Ascending aorta (tissue), 2 donors: ENCODE results near the gene IRF7. TPM values are rescaled to one million over a fixed set of nuclear protein-coding genes. Genes with fewer than 3 reads are reported as not detected.

Source experiments
- DNase-seq, 2 donors: peaks; one replicate each; pipeline ENCODE4 v3.0.0-alpha.2; 2019; ENCODE audit warnings: low spot score in 2 of 2
- H3K27ac ChIP-seq, 2 donors: fragments of 200-600 bp; sonication (generic); one replicate each; pipeline ENCODE4 v1.5.1; 2016 to 2017; ENCODE audit warnings: mild to moderate bottlenecking in 1 of 2
- H3K27me3 ChIP-seq: fragments of 200-600 bp; sonication (generic); one replicate; pipeline ENCODE4 v1.5.1; 2017
- H3K36me3 ChIP-seq, 2 donors: fragments of 200-600 bp; sonication (generic); one replicate each; pipeline ENCODE4 v1.5.1; 2016
- H3K4me1 ChIP-seq, 2 donors: fragments of 200-600 bp; sonication (generic); one replicate each; pipeline ENCODE4 v1.5.1; 2016 to 2017; ENCODE audit warnings: mild to moderate bottlenecking in 1 of 2
- H3K4me3 ChIP-seq, 2 donors: fragments of 200-600 bp; sonication (generic); one replicate each; pipeline ENCODE4 v1.5.1; 2016 to 2017; ENCODE audit warnings: mild to moderate bottlenecking in 1 of 2
- H3K9me3 ChIP-seq, 2 donors: fragments of 200-600 bp; sonication (generic); one replicate each; pipeline ENCODE4 v1.5.1; 2016
- intact Hi-C: fragments of 100-400 bp; cut with DNase I; formaldehyde crosslinking; loops from one replicate; pipeline ENCODE4 v1.15.1; 2023
- total RNA-seq: library from RNA; depleted of rRNA; stranded (reverse); fragments of >200 nt; gene quantifications from one replicate; pipeline ENCODE4 v1.1.0, GENCODE V29; 2016
- TF ChIP-seq, protein P1 (sequence below), 3 experiments: fragments of 200-600 bp in 2 of 3; fragments of 450-650 bp in 1 of 3; sonication (generic) in 2 of 3; IDR thresholded peaks; one replicate each; pipeline ENCODE4 v1.5.1; 2016 to 2019; ENCODE audit warnings: antibody characterized with exemption in 3 of 3, mild to moderate bottlenecking in 1 of 3, moderate library complexity in 1 of 3

The IRF7 gene
- total RNA-seq, 1 donor from 2014 or later, result 44.6 TPM

DNA sequence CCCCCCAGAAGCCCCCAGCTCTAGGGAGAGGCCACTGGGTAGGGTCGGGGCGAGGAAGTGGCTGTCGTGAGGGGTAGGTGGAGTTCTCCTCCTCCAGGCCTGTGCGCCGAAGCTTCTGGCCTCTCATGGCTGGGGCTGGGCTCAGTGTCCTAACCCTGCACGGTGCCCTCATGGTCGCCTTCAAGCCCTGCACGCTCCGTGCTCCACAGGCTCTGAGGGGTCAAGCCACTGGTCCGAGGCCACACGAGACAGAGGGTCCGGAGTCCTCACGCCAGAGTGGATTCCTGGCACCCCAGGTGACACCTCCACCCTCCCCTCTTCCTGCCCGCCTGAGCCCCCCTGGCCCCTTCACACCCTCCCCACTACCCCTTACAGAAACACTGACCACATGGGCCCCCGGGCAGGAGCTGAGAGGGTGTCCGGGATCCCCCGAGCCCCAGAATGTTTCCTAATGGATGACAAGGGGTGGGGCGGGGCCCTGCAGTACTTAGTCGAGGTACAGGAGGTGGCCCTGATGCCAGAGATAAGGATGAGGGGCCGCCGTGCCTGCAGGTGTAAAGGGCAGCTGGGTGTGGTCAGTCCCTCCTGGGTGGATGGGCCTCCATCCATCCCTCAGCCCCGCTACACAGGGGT lies 10.0 kb upstream of the IRF7 start:
- TF ChIP-seq, protein P1, sequence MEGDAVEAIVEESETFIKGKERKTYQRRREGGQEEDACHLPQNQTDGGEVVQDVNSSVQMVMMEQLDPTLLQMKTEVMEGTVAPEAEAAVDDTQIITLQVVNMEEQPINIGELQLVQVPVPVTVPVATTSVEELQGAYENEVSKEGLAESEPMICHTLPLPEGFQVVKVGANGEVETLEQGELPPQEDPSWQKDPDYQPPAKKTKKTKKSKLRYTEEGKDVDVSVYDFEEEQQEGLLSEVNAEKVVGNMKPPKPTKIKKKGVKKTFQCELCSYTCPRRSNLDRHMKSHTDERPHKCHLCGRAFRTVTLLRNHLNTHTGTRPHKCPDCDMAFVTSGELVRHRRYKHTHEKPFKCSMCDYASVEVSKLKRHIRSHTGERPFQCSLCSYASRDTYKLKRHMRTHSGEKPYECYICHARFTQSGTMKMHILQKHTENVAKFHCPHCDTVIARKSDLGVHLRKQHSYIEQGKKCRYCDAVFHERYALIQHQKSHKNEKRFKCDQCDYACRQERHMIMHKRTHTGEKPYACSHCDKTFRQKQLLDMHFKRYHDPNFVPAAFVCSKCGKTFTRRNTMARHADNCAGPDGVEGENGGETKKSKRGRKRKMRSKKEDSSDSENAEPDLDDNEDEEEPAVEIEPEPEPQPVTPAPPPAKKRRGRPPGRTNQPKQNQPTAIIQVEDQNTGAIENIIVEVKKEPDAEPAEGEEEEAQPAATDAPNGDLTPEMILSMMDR (IDR thresholded peaks at IDR 0.05), result no peak
- no peak overlapping the region for H3K4me3 ChIP-seq
- intact Hi-C loops, result loop anchor here (5.0 kb wide), 1 partner anchor 68 kb away; no protein-coding TSS in a partner anchor

GRCh38 chr11:624705-625635 lies 9.2 kb upstream of the IRF7 start, which contains the start of gene CDHR5:
CDHR5 (minus strand) TSS chr11:624955; CDS start chr11:624902, 53 bp downstream.
- peaks cover 0 to 8% of the 10 kb centered on the region in 2 donors for H3K4me1 ChIP-seq
- no peaks in the 10 kb centered on the region for H3K27me3 ChIP-seq
- H3K4me3 ChIP-seq, result no peak within 1 kb of the TSS
- TF ChIP-seq, protein P1 (IDR thresholded peaks at IDR 0.05), result no peak
- peaks cover 0 to 1% of the 10 kb centered on the region in 2 donors for H3K36me3 ChIP-seq
- DNase-seq, result no peak
- no peaks in the 10 kb centered on the region for H3K9me3 ChIP-seq
- H3K27ac ChIP-seq, result no peak within 1 kb of the TSS
- intact Hi-C loops, result loop anchor here (5.0 kb wide), 1 partner anchor 68 kb away; no protein-coding TSS in a partner anchor

More for the DNA sequence above, 10.0 kb upstream of the IRF7 start:
- Histone ChIP-seq H3K4me1 (peaks cover 0 to 8% of the 10 kb centered on the region in 2 donors), H3K27ac (no peak overlapping the region), H3K36me3 (no peaks in the 10 kb centered on the region), H3K27me3 (no peaks in the 10 kb centered on the region), H3K9me3 (no peaks in the 10 kb centered on the region)
- no peak for DNase-seq

DNA sequence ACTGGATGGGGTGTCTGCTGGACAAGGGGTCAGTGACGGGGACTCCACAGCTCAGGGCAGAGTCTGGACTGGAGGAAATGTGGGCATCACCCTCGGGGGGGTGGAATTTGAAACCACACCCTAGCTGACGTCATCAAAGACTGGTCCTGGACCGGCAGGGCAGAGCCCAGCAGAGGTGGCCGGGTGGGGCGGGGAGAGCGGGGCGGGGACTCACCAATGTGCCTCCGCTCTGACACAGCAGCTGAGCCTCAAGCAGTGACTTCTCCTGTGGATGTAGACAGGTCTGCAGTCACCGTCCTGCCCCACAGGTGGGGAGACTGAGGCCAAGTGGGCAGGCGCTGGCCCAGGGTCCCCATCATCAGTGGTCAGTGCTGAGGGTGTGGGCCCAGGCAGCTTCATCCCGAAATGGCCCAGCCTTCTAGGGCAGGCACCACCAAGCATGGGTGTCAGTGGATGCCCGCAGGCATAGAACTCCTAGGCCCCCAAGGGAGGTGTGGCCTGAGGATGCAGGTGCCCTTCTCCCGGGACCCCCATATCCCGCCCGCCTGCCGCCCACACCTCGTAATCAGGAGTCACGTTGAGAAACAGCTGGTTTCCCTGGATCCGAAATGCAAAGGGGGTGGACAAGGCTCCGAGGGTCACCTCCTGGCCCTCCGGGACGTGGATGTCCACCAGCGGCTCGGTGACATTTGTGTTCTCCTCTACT lies 8.4 kb upstream of the IRF7 start:
- Histone ChIP-seq H3K36me3 (peaks cover 0 to 8% of the 10 kb centered on the region in 2 donors), H3K4me1 (peaks cover 0 to 7% of the 10 kb centered on the region in 2 donors), H3K4me3 (no peak overlapping the region), H3K27ac (no peak overlapping the region), H3K27me3 (no peaks in the 10 kb centered on the region), H3K9me3 (no peaks in the 10 kb centered on the region)
- intact Hi-C loops, result no loop called here
- TF ChIP-seq, protein P1 (IDR thresholded peaks at IDR 0.05), result no peak
- no peak for DNase-seq

DNA sequence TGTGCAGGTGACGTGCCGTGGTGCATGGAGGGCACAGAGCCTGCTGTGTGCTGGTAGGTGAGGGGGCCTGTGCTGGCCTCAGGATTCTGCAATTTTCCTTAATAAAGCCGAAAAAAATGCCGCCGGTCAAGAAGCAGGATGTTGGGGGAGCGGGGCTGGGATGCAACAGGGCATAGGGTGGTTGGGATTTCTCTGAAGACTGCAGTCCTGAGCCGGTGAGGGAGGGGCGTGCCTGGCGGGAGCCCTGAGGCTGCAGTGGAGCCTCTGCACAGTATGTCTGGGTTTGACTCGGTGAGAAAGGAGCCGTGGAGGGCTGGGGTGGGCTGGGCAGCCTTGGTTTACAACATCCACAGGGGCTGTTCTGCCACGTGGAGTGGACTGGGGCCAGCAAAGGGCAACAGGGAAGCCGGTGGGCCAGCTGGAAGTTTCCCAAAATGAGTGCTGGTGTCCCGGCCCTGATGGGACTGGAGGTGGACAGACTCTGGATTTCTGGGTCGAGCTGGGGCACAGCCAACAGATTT lies 7.7 kb upstream of the IRF7 start:
- peaks cover 0 to 4% of the 10 kb centered on the region in 2 donors for H3K4me1 ChIP-seq
- no peak overlapping the region for H3K4me3 ChIP-seq
- H3K27ac ChIP-seq, result no peak overlapping the region
- H3K36me3 ChIP-seq, result peaks cover 0 to 8% of the 10 kb centered on the region in 2 donors
- no peaks in the 10 kb centered on the region for H3K9me3 ChIP-seq
- intact Hi-C loops, result no loop called here
- TF ChIP-seq, protein P1 (IDR thresholded peaks at IDR 0.05), result no peak
- no peak for DNase-seq
- no peaks in the 10 kb centered on the region for H3K27me3 ChIP-seq

- H3K27me3 ChIP-seq, result no peaks in the 10 kb centered on the region
- no peak overlapping the region for H3K27ac ChIP-seq
- peaks cover 0 to 8% of the 10 kb centered on the region in 2 donors for H3K36me3 ChIP-seq
- no peak for DNase-seq
- H3K4me1 ChIP-seq, result no peaks in the 10 kb centered on the region
- no peaks in the 10 kb centered on the region for H3K9me3 ChIP-seq
- H3K4me3 ChIP-seq, result no peak overlapping the region
- TF ChIP-seq, protein P1 (IDR thresholded peaks at IDR 0.05), result no peak
- intact Hi-C loops, result no loop called here
These were observed 6.1 kb upstream of the IRF7 start for GRCh38 chr11:621838-622237.
